Psoas muscle (tissue), 8 donors: ENCODE measurements around the gene CYS1. TPM values are rescaled to one million over a fixed set of nuclear protein-coding genes. Genes with fewer than 3 reads are reported as not detected.
"Not testable (repeated sequence)": the region's sequence is repeated elsewhere in the genome, so short reads cannot be mapped to it uniquely, and the experiment has no call there.

Experiments used
- ATAC-seq, 4 donors: fragments of 200-7000 bp; cut with Tn5 transposase; one replicate each; pipeline ENCODE4 v1.9.1; 2020; ENCODE audit warnings: moderate library complexity in 3 of 4, mild to moderate bottlenecking in 2 of 4
- DNase-seq, 2 donors: peaks; one replicate each; pipeline ENCODE4 v3.0.0-alpha.2; 2020
- H3K27ac ChIP-seq: fragments of 200-600 bp; one replicate; pipeline ENCODE4 v1.8.0; 2022
- H3K27me3 ChIP-seq, 3 donors: fragments of 200-600 bp in 1 of 3; one replicate each; pipeline versions ENCODE4 v1.6.1 to v1.8.0; 2013 to 2022; ENCODE audit warnings: low read length in 2 of 3, mild to moderate bottlenecking in 2 of 3, moderate library complexity in 1 of 3; ENCODE audit not compliant: insufficient read depth in 3 of 3
- H3K36me3 ChIP-seq, 2 donors: fragments of 200-600 bp in 1 of 2; one replicate each; pipeline versions ENCODE4 v1.6.1 to v1.8.0; 2013 to 2022; ENCODE audit warnings: low read depth in 1 of 2, mild to moderate bottlenecking in 1 of 2, moderate library complexity in 1 of 2; ENCODE audit not compliant: insufficient read depth in 1 of 2
- H3K4me1 ChIP-seq: fragments of 200-600 bp; one replicate; pipeline ENCODE4 v1.8.0; 2022
- H3K4me3 ChIP-seq: fragments of 200-600 bp; one replicate; pipeline ENCODE4 v1.8.0; 2022; ENCODE audit warnings: mild to moderate bottlenecking
- H3K9me3 ChIP-seq: fragments of 200-600 bp; one replicate; pipeline ENCODE4 v1.8.0; 2022
- WGBS, 3 donors: extraction: QIAGEN DNeasy Blood & Tissue Kit; methylation state at CpG; one replicate each; pipeline versions ENCODE4 v1.1.6 to v1.1.7; 2013; 5-methylcytosine and 5-hydroxymethylcytosine counted together
- intact Hi-C, 2 donors: fragments of 100-400 bp; cut with DNase I; formaldehyde crosslinking; loops; one replicate each; pipeline versions ENCODE4 v1.11.0 to v1.14.2; 2022
- polyA plus RNA-seq, 3 donors: library from polyadenylated mRNA; stranded (reverse); fragments of 200-250 nt; gene quantifications; one replicate each; pipeline ENCODE4 v1.2.3, GENCODE V29; 2013
- total RNA-seq, 4 donors: library from RNA; stranded (reverse); fragmentation: NEBNext Ultra II Directional in 2 of 4; extraction: Animal tissue kit (Norgen Biotek cat#: 25700) in 2 of 4; gene quantifications; one replicate each; pipeline versions ENCODE4 v1.2.1 to v1.2.4, GENCODE V29; 2021 to 2023
- TF ChIP-seq, protein P1 (sequence below): fragments of 200-600 bp; IDR thresholded peaks from one replicate; pipeline ENCODE4 v1.8.0; 2022; ENCODE audit warnings: antibody characterized with exemption
- donor health status: healthy with polysubstance abuse.
- donor health status: DM: no; HTN: no; CAD: no; lungs with moderate emphysema.
- donor health status: Bipolar disorder and iron deficiency.
- donor health status: healthy.
- donor health status: DM: yes; HTN: yes; CAD: no.
- donor health status: DM: no; HTN: no; CAD: no.
- donor health status: DM: no; HTN: no; CAD: no.
- donor health status: DM: yes; HTN: yes; CAD: no.

CYS1 gene
- total and polyA plus RNA-seq, 7 donors: 0.06 to 0.58 (median 0.13) TPM

DNA sequence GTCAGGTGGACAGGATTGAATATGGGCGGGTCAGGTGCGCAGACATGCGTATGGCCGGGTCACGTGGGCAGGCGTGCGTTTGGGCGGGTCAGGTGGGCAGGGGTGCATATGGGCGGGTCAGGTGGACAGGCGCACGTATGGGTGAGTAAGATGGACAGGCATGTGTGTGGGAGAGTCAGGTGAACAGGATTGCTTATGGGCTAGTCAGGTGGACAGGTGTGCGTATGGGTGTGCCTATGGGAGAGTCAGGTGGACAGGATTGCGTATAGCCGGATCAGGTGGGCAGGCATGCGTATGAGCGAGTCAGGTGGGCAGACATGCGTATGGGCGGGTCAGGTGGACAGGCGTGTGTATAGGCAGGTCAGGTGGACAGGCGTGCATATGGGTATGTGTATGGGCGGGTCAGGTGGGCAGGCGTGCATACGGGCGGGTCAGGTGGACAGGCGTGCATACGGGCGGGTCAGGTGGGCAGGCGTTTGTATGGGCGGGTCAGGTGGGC is 67.2 kb downstream of the CYS1 start:
- TF ChIP-seq, protein P1, sequence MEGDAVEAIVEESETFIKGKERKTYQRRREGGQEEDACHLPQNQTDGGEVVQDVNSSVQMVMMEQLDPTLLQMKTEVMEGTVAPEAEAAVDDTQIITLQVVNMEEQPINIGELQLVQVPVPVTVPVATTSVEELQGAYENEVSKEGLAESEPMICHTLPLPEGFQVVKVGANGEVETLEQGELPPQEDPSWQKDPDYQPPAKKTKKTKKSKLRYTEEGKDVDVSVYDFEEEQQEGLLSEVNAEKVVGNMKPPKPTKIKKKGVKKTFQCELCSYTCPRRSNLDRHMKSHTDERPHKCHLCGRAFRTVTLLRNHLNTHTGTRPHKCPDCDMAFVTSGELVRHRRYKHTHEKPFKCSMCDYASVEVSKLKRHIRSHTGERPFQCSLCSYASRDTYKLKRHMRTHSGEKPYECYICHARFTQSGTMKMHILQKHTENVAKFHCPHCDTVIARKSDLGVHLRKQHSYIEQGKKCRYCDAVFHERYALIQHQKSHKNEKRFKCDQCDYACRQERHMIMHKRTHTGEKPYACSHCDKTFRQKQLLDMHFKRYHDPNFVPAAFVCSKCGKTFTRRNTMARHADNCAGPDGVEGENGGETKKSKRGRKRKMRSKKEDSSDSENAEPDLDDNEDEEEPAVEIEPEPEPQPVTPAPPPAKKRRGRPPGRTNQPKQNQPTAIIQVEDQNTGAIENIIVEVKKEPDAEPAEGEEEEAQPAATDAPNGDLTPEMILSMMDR: no peak
- WGBS, 3 donors: 89 to 94% (median 92%) methylated on average over 29 of the region's 29 CpGs

DNA sequence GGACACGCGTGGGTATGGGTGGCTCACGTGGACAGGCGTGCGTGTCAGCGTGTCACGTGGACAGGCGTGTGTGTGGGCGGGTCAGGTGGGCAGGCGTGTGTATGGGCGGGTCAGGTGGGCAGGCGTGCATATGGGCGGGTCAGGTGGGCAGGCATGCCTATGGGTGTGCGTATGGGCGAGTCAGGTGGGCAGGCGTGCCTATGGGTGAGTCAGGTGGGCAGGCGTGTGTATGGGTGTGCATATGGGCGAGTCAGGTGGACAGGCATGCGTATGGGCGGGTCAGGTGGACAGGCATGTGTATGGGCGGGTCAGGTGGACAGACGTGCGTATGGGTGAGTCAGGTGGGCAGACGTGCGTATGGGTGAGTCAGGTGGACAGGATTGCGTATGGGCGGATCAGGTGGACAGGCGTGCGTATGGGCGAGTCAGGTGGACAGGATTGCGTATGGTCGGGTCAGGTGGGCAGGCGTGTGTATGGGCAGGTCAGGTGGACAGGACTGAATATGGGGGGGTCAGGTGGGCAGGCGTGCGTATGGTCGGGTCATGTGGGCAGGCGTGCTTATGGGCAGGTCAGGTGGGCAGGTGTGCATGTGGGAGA is 67.7 kb downstream of the CYS1 start:
- H3K4me1 ChIP-seq: peaks cover 22% of the 10 kb centered on the region
- H3K27me3 ChIP-seq, intact Hi-C loops, H3K4me3 ChIP-seq, H3K9me3 ChIP-seq, ATAC-seq, H3K36me3 ChIP-seq, H3K27ac ChIP-seq, DNase-seq: not testable (repeated sequence)
- 93 to 95% (median 94%) methylated on average over 36 to 37 of the region's 37 CpGs for WGBS, 3 donors

More for the DNA sequence above, 67.2 kb downstream of the CYS1 start:
- H3K9me3 ChIP-seq: peaks cover 3% of the 10 kb centered on the region
- H3K4me1 ChIP-seq: peaks cover 19% of the 10 kb centered on the region
- intact Hi-C loops: no loop called here
- DNase-seq (no peak), ATAC-seq (no peak)
- H3K36me3 ChIP-seq: no peaks in the 10 kb centered on the region
- no peaks in the 10 kb centered on the region for H3K27me3 ChIP-seq
- no peak overlapping the region for H3K4me3 ChIP-seq
- H3K27ac ChIP-seq: no peak overlapping the region

DNA sequence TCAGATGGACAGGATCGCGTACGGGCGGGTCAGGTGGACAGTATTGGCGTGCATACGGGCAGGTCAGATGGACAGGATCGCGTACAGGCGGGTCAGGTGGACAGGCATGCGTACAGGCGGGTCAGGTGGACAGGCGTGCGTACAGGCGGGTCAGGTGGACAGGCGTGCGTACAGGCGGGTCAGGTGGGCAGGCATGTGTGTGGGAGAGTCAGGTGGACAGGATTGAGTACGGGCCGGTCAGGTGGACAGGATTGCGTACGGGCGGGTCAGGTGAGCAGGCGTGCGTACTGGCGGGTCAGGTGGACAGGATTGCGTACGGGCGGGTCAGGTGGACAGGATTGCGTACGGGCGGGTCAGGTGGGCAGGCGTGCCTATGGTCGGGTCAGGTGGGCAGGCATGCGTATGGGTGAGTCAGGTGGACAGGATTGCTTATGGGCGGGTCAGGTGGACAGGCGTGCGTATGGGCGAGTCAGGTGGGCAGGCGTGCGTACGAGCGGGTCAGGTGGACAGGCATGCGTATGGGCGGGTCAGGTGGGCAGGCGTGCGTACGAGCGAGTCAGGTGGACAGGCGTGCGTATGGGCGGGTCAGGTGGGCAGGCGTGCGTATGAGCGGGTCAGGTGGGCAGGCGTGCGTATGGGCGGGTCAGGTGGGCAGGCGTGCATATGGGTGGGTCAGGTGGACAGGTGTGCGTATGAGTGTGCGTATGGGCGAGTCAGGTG is 68.4 kb downstream of the CYS1 start:
- H3K4me1 ChIP-seq: peaks cover 22% of the 10 kb centered on the region
- H3K27ac ChIP-seq, H3K4me3 ChIP-seq, H3K9me3 ChIP-seq, ATAC-seq, H3K36me3 ChIP-seq, intact Hi-C loops, H3K27me3 ChIP-seq, DNase-seq: not testable (repeated sequence)
- WGBS, 3 donors: 93 to 95% (median 94%) methylated on average over 60 to 61 of the region's 61 CpGs

DNA sequence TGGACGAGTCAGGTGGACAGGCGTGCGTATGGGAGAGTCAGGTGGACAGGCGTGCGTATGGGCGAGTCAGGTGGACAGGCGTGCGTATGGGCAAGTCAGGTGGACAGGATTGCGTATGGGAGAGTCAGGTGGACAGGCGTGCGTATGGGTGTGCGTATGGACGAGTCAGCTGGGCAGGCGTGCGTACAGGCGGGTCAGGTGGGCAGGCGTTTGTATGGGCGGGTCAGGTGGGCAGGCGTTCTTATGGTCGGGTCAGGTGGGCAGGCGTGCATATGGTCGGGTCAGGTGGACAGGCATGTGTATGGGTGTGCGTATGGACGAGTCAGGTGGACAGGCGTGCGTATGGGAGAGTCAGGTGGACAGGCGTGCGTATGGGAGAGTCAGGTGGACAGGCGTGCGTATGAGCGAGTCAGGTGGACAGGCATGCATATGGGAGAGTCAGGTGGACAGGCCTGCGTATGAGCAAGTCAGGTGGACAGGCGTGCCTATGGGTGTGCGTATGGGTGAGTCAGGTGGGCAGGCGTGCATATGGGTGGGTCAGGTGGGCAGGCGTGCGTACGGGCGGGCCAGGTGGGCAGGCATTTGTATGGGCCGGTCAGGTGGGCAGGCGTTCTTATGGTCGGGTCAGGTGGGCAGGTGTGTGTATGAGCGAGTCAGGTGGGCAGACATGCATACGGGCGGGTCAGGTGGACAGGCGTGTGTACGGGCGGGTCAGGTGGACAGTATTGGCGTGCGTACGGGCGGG is 69.2 kb downstream of the CYS1 start:
- H3K36me3 ChIP-seq, ATAC-seq, H3K4me3 ChIP-seq, DNase-seq, H3K9me3 ChIP-seq, H3K27ac ChIP-seq, intact Hi-C loops, H3K27me3 ChIP-seq: not testable (repeated sequence)
- WGBS, 3 donors: 93 to 96% (median 95%) methylated on average over 52 of the region's 52 CpGs
- peaks cover 22% of the 10 kb centered on the region for H3K4me1 ChIP-seq

DNA sequence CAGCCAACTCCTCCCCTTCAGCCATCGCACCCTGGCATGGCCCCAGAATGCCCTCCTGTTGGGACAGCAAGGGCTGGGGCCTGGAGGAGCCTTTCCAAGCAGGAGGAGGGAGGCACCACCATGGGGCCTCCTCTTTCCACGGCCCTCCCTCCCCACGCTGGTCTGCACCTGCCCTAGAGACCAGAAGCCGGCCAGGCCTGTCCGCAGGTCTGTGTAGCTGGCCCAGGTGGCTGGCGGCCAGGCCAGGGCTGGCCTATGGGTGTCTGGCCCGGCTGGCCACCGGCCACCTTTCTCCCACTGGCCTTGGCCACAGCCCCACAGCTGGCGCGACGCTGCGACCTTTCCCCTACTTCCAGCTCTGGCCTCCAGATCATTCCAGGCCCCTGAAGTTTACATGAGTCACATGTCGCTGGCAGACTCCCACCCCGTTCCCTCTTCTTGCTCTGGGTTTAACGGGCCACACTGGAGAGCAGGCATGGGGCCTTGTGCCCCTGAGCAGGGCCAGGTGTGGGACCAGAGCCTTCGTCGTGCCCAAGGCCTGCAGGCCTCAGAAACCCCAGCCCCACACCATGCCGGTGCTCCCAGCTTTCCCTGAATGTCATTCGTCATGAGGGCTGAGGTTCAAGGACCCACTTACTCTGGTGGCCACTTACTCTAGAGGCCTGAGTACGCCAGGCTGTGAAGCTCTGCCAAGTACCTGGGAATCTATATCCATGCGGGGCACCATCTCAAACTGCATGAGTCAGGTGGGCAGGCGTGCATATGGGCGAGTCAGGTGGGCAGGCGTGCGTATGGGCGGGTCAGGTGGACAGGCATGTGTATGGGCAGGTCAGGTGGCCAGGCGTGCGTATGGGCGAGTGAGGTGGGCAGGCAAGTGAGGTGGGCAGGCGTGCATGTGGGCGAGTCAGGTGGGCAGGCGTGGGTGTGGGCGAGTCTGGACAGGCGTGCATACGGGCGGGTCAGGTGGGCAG is 70.1 kb downstream of the CYS1 start:
- DNase-seq (peak; percentile 90 to 93), ATAC-seq (peak; percentile 87 to 94 (median 90))
- intact Hi-C loops: no loop called here
- H3K36me3 ChIP-seq: no peaks in the 10 kb centered on the region
- H3K9me3 ChIP-seq: no peaks in the 10 kb centered on the region
- H3K27me3 ChIP-seq: no peaks in the 10 kb centered on the region
- TF ChIP-seq, protein P1: no peak
- H3K4me3 ChIP-seq: no peak overlapping the region
- H3K27ac ChIP-seq: peak overlapping the region; percentile 54
- H3K4me1 ChIP-seq: peaks cover 22% of the 10 kb centered on the region
- 53 to 64% (median 57%) methylated on average over 33 to 36 of the region's 36 CpGs for WGBS, 3 donors
